Caco-2 (cell line): Measurements from ENCODE around the gene L3HYPDH. TPM values are rescaled to one million over a fixed set of nuclear protein-coding genes. Genes with fewer than 3 reads are reported as not detected.

Experiments
- BruUV-seq: library from RNA; stranded (reverse); fragments of 400-500 nt; replicated peaks from 2 replicates; lab custom pipeline; 2021; lab: Mats Ljungman, UMichigan
- CTCF ChIA-PET: fragments of 300-600 bp; sonication (Branson Sonifier 250); formaldehyde crosslinking; loops from one replicate; lab custom pipeline; 2022; ENCODE audit warnings: antibody characterized with exemption; lab: Charles Lee
- POLR2A ChIA-PET: fragments of 300-600 bp; sonication (Branson Sonifier 250); formaldehyde crosslinking; loops from one replicate; lab custom pipeline; 2022; ENCODE audit warnings: antibody characterized with exemption; lab: Charles Lee
- DNase-seq, 2 experiments: peaks; one replicate each; pipeline versions ENCODE4 v3.0.0 to v3.0.0-alpha.2; 2020 to 2022
- H3K27me3 ChIP-seq: replicated peaks from 2 replicates; pipeline ENCODE4 v1.6.0; 2011; ENCODE audit warnings: low read length; ENCODE audit not compliant: control insufficient read depth, insufficient read depth
- H3K36me3 ChIP-seq: 2 replicates; pipeline ENCODE4 v1.5.1; 2011; ENCODE audit warnings: low read length; ENCODE audit not compliant: control insufficient read depth, insufficient read depth
- H3K4me1 ChIP-seq: fragments of 250-450 bp; sonication (Bioruptor Pico); 2 replicates; pipeline ENCODE4 v1.5.1; 2020; ENCODE audit warnings: mild to moderate bottlenecking
- H3K4me3 ChIP-seq: 2 replicates; pipeline ENCODE4 v1.5.1; 2011; ENCODE audit warnings: low read depth, mild to moderate bottlenecking, control low read depth, low read length
- H3K9me3 ChIP-seq: fragments of 250-450 bp; sonication (Bioruptor Pico); 2 replicates; pipeline ENCODE4 v1.5.1; 2020; ENCODE audit warnings: mild to moderate bottlenecking, moderate library complexity
- H3K27ac Mint-ChIP-seq: one replicate; pipeline ENCODE4 v1.8.0; 2022; ENCODE audit warnings: mixed read lengths; ENCODE audit not compliant: unreplicated experiment
- H3K27me3 Mint-ChIP-seq: one replicate; pipeline ENCODE4 v1.8.0; 2022; ENCODE audit warnings: mixed read lengths; ENCODE audit not compliant: insufficient read depth, unreplicated experiment
- H3K36me3 Mint-ChIP-seq: one replicate; pipeline ENCODE4 v1.8.0; 2022; ENCODE audit warnings: mild to moderate bottlenecking, mixed read lengths; ENCODE audit not compliant: insufficient read depth, unreplicated experiment
- H3K4me1 Mint-ChIP-seq: one replicate; pipeline ENCODE4 v1.8.0; 2022; ENCODE audit warnings: low read depth, mixed read lengths; ENCODE audit not compliant: unreplicated experiment
- H3K4me3 Mint-ChIP-seq: one replicate; pipeline ENCODE4 v1.8.0; 2022; ENCODE audit warnings: mild to moderate bottlenecking, moderate library complexity, mixed read lengths; ENCODE audit not compliant: unreplicated experiment
- H3K9me3 Mint-ChIP-seq: one replicate; pipeline ENCODE4 v1.8.0; 2022; ENCODE audit warnings: mixed read lengths; ENCODE audit not compliant: unreplicated experiment
- intact Hi-C: fragments of 100-400 bp; cut with micrococcal nuclease; formaldehyde crosslinking; loops from one replicate; pipeline ENCODE4 v1.10.0; 2022; ENCODE audit not compliant: unreplicated experiment
- total RNA-seq: library from RNA; stranded (reverse); gene quantifications from 2 replicates; pipeline ENCODE4 v1.2.3, GENCODE V29; 2022
- TF ChIP-seq, protein P1 (sequence below), 2 experiments: fragments of 200-600 bp in 1 of 2; IDR thresholded peaks; 1 replicate in 1 of 2; 2 replicates in 1 of 2; pipeline versions ENCODE4 v1.5.1 to v1.8.0; 2011 to 2022; ENCODE audit warnings: antibody characterized with exemption in 1 of 2, control low read depth in 1 of 2, inconsistent platforms in 1 of 2, low read depth in 1 of 2, low read length in 1 of 2, mild to moderate bottlenecking in 1 of 2, moderate library complexity in 1 of 2; ENCODE audit not compliant: insufficient read depth in 1 of 2, severe bottlenecking in 1 of 2, unreplicated experiment in 1 of 2

Gene L3HYPDH
- total RNA-seq, 1 experiment from 2014 or later, result 15.7 TPM

DNA sequence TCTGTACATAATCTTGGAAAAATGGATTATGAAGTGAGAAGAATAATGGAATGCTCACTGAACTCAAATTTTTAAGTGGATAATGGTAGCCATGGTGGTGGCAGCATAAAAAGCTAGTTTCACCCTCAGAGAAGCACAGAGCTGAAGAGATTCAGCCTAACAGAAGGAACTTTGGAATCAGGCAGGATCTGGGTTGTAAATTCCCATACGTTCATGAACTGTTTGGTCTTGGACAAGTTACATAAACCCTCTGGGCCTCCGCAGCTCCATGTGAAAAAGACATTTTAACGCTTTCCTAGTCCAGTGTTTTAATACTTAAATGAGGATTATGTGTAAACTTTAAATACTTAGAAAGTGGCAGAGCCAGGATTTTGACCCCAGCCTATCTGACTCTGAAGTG is 26.8 kb upstream of the L3HYPDH start:
- Histone ChIP-seq H3K36me3 (no peaks in the 10 kb centered on the region), H3K27me3 (no peaks in the 10 kb centered on the region), H3K4me3 (no peak overlapping the region), H3K9me3 (no peaks in the 10 kb centered on the region), H3K4me1 (no peaks in the 10 kb centered on the region; the same call in 1 of the 2 replicates)
- POLR2A ChIA-PET, result no interaction called here
- Mint-ChIP-seq H3K4me1 (peaks cover 12% of the 10 kb centered on the region), H3K9me3 (no peaks in the 10 kb centered on the region), H3K27ac (no peak overlapping the region), H3K36me3 (no peaks in the 10 kb centered on the region), H3K27me3 (peaks cover under 1% of the 10 kb centered on the region), H3K4me3 (no peak overlapping the region)
- DNase-seq, result no peak
- TF ChIP-seq, protein P1, sequence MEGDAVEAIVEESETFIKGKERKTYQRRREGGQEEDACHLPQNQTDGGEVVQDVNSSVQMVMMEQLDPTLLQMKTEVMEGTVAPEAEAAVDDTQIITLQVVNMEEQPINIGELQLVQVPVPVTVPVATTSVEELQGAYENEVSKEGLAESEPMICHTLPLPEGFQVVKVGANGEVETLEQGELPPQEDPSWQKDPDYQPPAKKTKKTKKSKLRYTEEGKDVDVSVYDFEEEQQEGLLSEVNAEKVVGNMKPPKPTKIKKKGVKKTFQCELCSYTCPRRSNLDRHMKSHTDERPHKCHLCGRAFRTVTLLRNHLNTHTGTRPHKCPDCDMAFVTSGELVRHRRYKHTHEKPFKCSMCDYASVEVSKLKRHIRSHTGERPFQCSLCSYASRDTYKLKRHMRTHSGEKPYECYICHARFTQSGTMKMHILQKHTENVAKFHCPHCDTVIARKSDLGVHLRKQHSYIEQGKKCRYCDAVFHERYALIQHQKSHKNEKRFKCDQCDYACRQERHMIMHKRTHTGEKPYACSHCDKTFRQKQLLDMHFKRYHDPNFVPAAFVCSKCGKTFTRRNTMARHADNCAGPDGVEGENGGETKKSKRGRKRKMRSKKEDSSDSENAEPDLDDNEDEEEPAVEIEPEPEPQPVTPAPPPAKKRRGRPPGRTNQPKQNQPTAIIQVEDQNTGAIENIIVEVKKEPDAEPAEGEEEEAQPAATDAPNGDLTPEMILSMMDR (IDR thresholded peaks at IDR 0.05; ENCODE audit: insufficient read depth in 1 of 2, low read depth in 1 of 2, low read length in 1 of 2, severe bottlenecking in 1 of 2, unreplicated experiment in 1 of 2), result no peak
- no TSS peak for BruUV-seq
- CTCF ChIA-PET, result interaction anchor here (0.5 to 1.7 kb wide), 3 partner anchors 59 to 1962 kb away, joined by 3 to 9 read pairs (median 3); no protein-coding TSS in a partner anchor
- intact Hi-C loops, result no loop called here

DNA sequence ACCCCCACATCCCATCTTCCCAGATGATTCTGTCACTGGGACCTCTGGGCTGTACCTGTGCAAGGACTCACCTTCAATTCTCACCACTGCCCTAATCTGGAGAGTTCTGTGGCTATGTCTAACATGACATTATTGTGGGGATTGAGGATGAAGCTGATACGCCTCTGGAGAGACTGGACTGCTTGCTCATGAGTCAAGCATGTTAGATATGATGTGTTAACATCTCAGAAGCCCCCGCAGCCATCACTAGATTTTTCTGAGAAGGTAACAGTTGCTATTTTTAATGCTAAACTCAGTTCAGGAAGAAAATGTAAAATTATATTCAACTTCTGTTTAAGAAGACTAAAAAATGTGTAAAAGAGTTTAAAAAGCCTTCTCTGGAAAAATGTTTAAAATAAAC is 25.8 kb upstream of the L3HYPDH start:
- Mint-ChIP-seq H3K4me1 (peaks cover 12% of the 10 kb centered on the region), H3K27ac (no peak overlapping the region), H3K4me3 (no peak overlapping the region), H3K9me3 (no peaks in the 10 kb centered on the region), H3K27me3 (no peaks in the 10 kb centered on the region), H3K36me3 (no peaks in the 10 kb centered on the region)
- TF ChIP-seq, protein P1 (IDR thresholded peaks at IDR 0.05; ENCODE audit: insufficient read depth in 1 of 2, low read depth in 1 of 2, low read length in 1 of 2, severe bottlenecking in 1 of 2, unreplicated experiment in 1 of 2), result no peak
- ChIA-PET CTCF (interaction anchor here (0.9 to 1.2 kb wide), 2 partner anchors 26 to 388 kb away, joined by 3 read pairs; partner anchors contain the start of genes JKAMP and L3HYPDH), POLR2A (no interaction called here)
- H3K36me3 ChIP-seq, result no peaks in the 10 kb centered on the region
- no peaks in the 10 kb centered on the region; the same call in 1 of the 2 replicates for H3K4me1 ChIP-seq
- BruUV-seq, result no TSS peak
- no peaks in the 10 kb centered on the region for H3K27me3 ChIP-seq
- H3K4me3 ChIP-seq, result no peak overlapping the region
- DNase-seq, result no peak
- no peaks in the 10 kb centered on the region for H3K9me3 ChIP-seq
- intact Hi-C loops, result no loop called here

DNA sequence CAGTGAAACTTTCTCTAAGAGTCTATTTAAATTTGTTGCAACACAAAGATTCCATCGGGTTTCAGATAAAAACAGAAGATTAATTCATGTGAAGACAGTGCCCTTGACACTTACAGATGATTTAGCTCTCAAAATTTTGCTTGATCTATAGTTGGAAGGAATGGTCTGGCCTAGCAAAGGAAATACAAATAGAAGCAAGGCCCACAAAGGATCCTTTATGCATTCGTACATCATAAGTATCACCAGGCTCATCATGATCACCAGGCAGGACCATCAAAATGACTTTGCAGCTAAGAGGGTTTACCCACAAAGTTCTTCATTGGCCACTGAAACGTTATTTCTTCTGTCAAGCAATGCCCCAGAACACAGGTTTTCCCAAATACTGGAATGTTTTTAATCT is 24.9 kb upstream of the L3HYPDH start:
- TF ChIP-seq, protein P1 (IDR thresholded peaks at IDR 0.05; ENCODE audit: insufficient read depth in 1 of 2, low read depth in 1 of 2, low read length in 1 of 2, severe bottlenecking in 1 of 2, unreplicated experiment in 1 of 2), result no peak
- Mint-ChIP-seq H3K36me3 (no peaks in the 10 kb centered on the region), H3K27me3 (no peaks in the 10 kb centered on the region), H3K27ac (no peak overlapping the region), H3K4me1 (peaks cover 12% of the 10 kb centered on the region), H3K4me3 (no peak overlapping the region), H3K9me3 (no peaks in the 10 kb centered on the region)
- no peaks in the 10 kb centered on the region for H3K27me3 ChIP-seq
- H3K4me3 ChIP-seq, result no peak overlapping the region
- H3K9me3 ChIP-seq, result no peaks in the 10 kb centered on the region
- POLR2A ChIA-PET, result no interaction called here
- H3K36me3 ChIP-seq, result no peaks in the 10 kb centered on the region
- no peaks in the 10 kb centered on the region; the same call in 1 of the 2 replicates for H3K4me1 ChIP-seq
- no TSS peak for BruUV-seq
- CTCF ChIA-PET, result no interaction called here
- intact Hi-C loops, result loop anchor here (10.0 kb wide), 1 partner anchor 676 kb away; no protein-coding TSS in a partner anchor
- no peak for DNase-seq
